HEK293 (cell line): ENCODE results near the gene ALOXE3.

Source experiments
- BCL11B ChIP-seq: fragments of 450-650 bp; formaldehyde crosslinking; IDR thresholded peaks from 2 replicates; pipeline ENCODE4 v1.5.1; 2016; ENCODE audit warnings: low read depth, missing biosample characterization, missing genetic modification characterization
- EGR2 ChIP-seq: fragments of 450-650 bp; formaldehyde crosslinking; IDR thresholded peaks from 2 replicates; pipeline ENCODE4 v1.5.1; 2016; ENCODE audit warnings: low read depth, missing biosample characterization, missing genetic modification characterization
- GLIS1 ChIP-seq: fragments of 450-650 bp; formaldehyde crosslinking; IDR thresholded peaks from 2 replicates; pipeline ENCODE4 v1.5.1; 2016; ENCODE audit warnings: missing biosample characterization, missing genetic modification characterization
- GLIS2 ChIP-seq: fragments of 450-650 bp; formaldehyde crosslinking; IDR thresholded peaks from 2 replicates; pipeline ENCODE4 v1.5.1; 2016; ENCODE audit warnings: missing biosample characterization, missing genetic modification characterization
- KLF9 ChIP-seq: fragments of 450-650 bp; formaldehyde crosslinking; IDR thresholded peaks from 2 replicates; pipeline ENCODE4 v1.5.1; 2016; ENCODE audit warnings: missing biosample characterization, missing genetic modification characterization, low read depth
- PRDM1 ChIP-seq: fragments of 450-650 bp; formaldehyde crosslinking; IDR thresholded peaks from 2 replicates; pipeline ENCODE4; 2016; ENCODE audit warnings: missing biosample characterization, missing genetic modification characterization
- SALL2 ChIP-seq: fragments of 450-650 bp; formaldehyde crosslinking; IDR thresholded peaks from 2 replicates; pipeline ENCODE4 v1.5.0; 2017; ENCODE audit warnings: missing biosample characterization, mild to moderate bottlenecking, missing genetic modification characterization, borderline replicate concordance
- TRIM28 ChIP-seq: IDR thresholded peaks from 2 replicates; pipeline ENCODE4 v1.6.1; 2011; ENCODE audit warnings: low read length, control low read depth, borderline replicate concordance
- ZBTB20 ChIP-seq: fragments of 450-650 bp; formaldehyde crosslinking; IDR thresholded peaks from 2 replicates; pipeline ENCODE4 v1.5.1; 2016; ENCODE audit warnings: missing biosample characterization, missing genetic modification characterization
- ZBTB8A ChIP-seq: fragments of 450-650 bp; formaldehyde crosslinking; IDR thresholded peaks from 2 replicates; pipeline ENCODE4 v1.5.1; 2016; ENCODE audit warnings: missing biosample characterization, missing genetic modification characterization
- ZFP37 ChIP-seq: fragments of 450-650 bp; formaldehyde crosslinking; IDR thresholded peaks from 2 replicates; pipeline ENCODE4 v1.5.1; 2016; ENCODE audit warnings: missing biosample characterization, missing genetic modification characterization
- ZNF174 ChIP-seq: fragments of 450-650 bp; formaldehyde crosslinking; IDR thresholded peaks from 2 replicates; pipeline ENCODE4 v1.5.0; 2017; ENCODE audit warnings: missing biosample characterization, mild to moderate bottlenecking, missing genetic modification characterization
- ZNF19 ChIP-seq: fragments of 450-650 bp; formaldehyde crosslinking; IDR thresholded peaks from 2 replicates; pipeline ENCODE4; 2016; ENCODE audit warnings: missing biosample characterization, missing genetic modification characterization, low read depth
- ZNF266 ChIP-seq: fragments of 450-650 bp; formaldehyde crosslinking; IDR thresholded peaks from 2 replicates; pipeline ENCODE4 v1.5.1; 2016; ENCODE audit warnings: missing biosample characterization, missing genetic modification characterization, low read depth
- ZNF366 ChIP-seq: fragments of 450-650 bp; formaldehyde crosslinking; conservative IDR thresholded peaks from 2 replicates; pipeline ENCODE4 v1.5.1; 2016; ENCODE audit warnings: missing biosample characterization, missing genetic modification characterization
- ZNF544 ChIP-seq: fragments of 450-650 bp; formaldehyde crosslinking; IDR thresholded peaks from 2 replicates; pipeline ENCODE4 v1.5.0; 2017; ENCODE audit warnings: missing biosample characterization, missing genetic modification characterization
- ZNF623 ChIP-seq: fragments of 450-650 bp; formaldehyde crosslinking; IDR thresholded peaks from 2 replicates; pipeline ENCODE4 v1.5.1; 2016; ENCODE audit warnings: missing biosample characterization, missing genetic modification characterization
- ZNF629 ChIP-seq: fragments of 450-650 bp; formaldehyde crosslinking; IDR thresholded peaks from 2 replicates; pipeline ENCODE4 v1.5.1; 2017; ENCODE audit warnings: missing biosample characterization, missing genetic modification characterization
- ZNF707 ChIP-seq: fragments of 450-650 bp; formaldehyde crosslinking; IDR thresholded peaks from 2 replicates; pipeline ENCODE4 v1.5.1; 2016; ENCODE audit warnings: missing biosample characterization, missing genetic modification characterization
- ZNF830 ChIP-seq: fragments of 450-650 bp; IDR thresholded peaks from 2 replicates; pipeline ENCODE4 v1.5.0; 2018; ENCODE audit warnings: missing biosample characterization, missing genetic modification characterization, low read depth, mild to moderate bottlenecking, moderate library complexity
- TF ChIP-seq, protein P1 (sequence below): fragments of 450-650 bp; formaldehyde crosslinking; IDR thresholded peaks from 2 replicates; pipeline ENCODE4 v1.5.1; 2016; ENCODE audit warnings: missing biosample characterization, missing genetic modification characterization, borderline replicate concordance
- TF ChIP-seq, protein P2 (sequence below): fragments of 450-650 bp; formaldehyde crosslinking; IDR thresholded peaks from 2 replicates; pipeline ENCODE4 v1.5.1; 2017; ENCODE audit warnings: missing biosample characterization, mild to moderate bottlenecking, missing genetic modification characterization, moderate library complexity
- TF ChIP-seq, protein P3 (sequence below): fragments of 450-650 bp; formaldehyde crosslinking; IDR thresholded peaks from 2 replicates; pipeline ENCODE4 v1.5.1; 2017; ENCODE audit warnings: missing biosample characterization, missing genetic modification characterization
- TF ChIP-seq, protein P4 (sequence below): fragments of 450-650 bp; formaldehyde crosslinking; IDR thresholded peaks from 2 replicates; pipeline ENCODE4 v1.5.1; 2016; ENCODE audit warnings: missing biosample characterization, missing genetic modification characterization
- TF ChIP-seq, protein P5 (sequence below): fragments of 450-650 bp; formaldehyde crosslinking; IDR thresholded peaks from 2 replicates; pipeline ENCODE4 v1.5.1; 2016; ENCODE audit warnings: missing biosample characterization, missing genetic modification characterization
- TF ChIP-seq, protein P6 (sequence below): fragments of 450-650 bp; formaldehyde crosslinking; IDR thresholded peaks from 2 replicates; pipeline ENCODE4 v1.5.1; 2016; ENCODE audit warnings: missing biosample characterization, missing genetic modification characterization

Gene ALOXE3

DNA sequence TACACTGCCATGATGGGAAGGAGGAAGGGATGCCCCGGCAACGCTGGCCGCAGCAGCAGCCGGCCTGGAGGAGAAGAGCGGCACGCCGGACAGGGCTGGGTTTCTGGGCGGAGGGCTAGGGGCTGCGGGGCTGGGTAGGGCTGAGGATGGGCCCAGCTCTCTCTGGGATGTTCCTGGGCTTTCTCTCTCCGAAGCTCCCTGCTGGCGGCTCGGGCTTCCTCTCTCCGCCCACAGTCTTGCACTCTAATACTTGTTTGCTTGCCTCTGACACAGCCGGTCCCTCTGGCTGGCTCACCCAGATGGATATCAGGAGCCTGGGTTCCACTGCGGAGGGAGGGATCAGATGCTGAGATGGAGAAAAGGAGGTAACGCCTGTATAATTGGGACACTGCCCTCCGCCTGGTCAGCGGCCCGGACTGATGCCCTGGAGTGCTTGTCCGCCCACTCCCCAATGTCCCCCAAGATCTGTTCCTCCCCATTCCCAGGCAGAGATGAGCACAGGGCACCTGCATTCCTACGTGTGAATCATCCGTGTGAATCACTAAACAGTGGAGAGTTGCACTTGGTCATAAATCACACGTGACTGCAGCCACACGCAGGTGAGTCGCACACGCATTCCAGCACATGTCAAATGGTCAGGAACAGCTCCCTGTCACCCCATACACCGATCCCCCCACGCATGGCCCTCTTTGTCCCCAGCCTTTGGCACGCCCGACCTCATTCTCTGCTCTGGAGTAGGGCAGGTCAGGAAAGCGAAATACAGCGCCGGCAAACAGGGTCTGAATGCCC, at the start of gene ALOXE3 (continued):
- TF ChIP-seq, protein P1, sequence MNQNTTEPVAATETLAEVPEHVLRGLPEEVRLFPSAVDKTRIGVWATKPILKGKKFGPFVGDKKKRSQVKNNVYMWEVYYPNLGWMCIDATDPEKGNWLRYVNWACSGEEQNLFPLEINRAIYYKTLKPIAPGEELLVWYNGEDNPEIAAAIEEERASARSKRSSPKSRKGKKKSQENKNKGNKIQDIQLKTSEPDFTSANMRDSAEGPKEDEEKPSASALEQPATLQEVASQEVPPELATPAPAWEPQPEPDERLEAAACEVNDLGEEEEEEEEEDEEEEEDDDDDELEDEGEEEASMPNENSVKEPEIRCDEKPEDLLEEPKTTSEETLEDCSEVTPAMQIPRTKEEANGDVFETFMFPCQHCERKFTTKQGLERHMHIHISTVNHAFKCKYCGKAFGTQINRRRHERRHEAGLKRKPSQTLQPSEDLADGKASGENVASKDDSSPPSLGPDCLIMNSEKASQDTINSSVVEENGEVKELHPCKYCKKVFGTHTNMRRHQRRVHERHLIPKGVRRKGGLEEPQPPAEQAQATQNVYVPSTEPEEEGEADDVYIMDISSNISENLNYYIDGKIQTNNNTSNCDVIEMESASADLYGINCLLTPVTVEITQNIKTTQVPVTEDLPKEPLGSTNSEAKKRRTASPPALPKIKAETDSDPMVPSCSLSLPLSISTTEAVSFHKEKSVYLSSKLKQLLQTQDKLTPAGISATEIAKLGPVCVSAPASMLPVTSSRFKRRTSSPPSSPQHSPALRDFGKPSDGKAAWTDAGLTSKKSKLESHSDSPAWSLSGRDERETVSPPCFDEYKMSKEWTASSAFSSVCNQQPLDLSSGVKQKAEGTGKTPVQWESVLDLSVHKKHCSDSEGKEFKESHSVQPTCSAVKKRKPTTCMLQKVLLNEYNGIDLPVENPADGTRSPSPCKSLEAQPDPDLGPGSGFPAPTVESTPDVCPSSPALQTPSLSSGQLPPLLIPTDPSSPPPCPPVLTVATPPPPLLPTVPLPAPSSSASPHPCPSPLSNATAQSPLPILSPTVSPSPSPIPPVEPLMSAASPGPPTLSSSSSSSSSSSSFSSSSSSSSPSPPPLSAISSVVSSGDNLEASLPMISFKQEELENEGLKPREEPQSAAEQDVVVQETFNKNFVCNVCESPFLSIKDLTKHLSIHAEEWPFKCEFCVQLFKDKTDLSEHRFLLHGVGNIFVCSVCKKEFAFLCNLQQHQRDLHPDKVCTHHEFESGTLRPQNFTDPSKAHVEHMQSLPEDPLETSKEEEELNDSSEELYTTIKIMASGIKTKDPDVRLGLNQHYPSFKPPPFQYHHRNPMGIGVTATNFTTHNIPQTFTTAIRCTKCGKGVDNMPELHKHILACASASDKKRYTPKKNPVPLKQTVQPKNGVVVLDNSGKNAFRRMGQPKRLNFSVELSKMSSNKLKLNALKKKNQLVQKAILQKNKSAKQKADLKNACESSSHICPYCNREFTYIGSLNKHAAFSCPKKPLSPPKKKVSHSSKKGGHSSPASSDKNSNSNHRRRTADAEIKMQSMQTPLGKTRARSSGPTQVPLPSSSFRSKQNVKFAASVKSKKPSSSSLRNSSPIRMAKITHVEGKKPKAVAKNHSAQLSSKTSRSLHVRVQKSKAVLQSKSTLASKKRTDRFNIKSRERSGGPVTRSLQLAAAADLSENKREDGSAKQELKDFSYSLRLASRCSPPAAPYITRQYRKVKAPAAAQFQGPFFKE (tag by site-specific recombination): 0 out of 2 replicates have a peak, but pooled peaks have one; percentile 77
- TF ChIP-seq, protein P2, sequence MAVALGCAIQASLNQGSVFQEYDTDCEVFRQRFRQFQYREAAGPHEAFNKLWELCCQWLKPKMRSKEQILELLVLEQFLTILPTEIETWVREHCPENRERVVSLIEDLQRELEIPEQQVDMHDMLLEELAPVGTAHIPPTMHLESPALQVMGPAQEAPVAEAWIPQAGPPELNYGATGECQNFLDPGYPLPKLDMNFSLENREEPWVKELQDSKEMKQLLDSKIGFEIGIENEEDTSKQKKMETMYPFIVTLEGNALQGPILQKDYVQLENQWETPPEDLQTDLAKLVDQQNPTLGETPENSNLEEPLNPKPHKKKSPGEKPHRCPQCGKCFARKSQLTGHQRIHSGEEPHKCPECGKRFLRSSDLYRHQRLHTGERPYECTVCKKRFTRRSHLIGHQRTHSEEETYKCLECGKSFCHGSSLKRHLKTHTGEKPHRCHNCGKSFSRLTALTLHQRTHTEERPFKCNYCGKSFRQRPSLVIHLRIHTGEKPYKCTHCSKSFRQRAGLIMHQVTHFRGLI (tag by site-specific recombination): peak; percentile 58
- TF ChIP-seq EGR2 (peak; percentile 42; the same call in 1 of the 2 replicates), ZNF830 (no peak), SALL2 (tag by site-specific recombination) (no peak), ZBTB8A (tag by site-specific recombination) (peak; percentile 47), ZNF707 (tag by site-specific recombination) (0 out of 2 replicates have a peak, but pooled peaks have one; percentile 33), ZNF629 (tag by site-specific recombination) (no peak), ZNF544 (no peak), GLIS2 (tag by site-specific recombination) (peak; percentile 87), TRIM28 (0 out of 2 replicates have a peak, but pooled peaks have one; percentile 6), KLF9 (peak; percentile 29; the same call in 1 of the 2 replicates), GLIS1 (tag by site-specific recombination) (0 out of 2 replicates have a peak, but pooled peaks have one; percentile 52), PRDM1 (tag by site-specific recombination) (no peak), ZNF366 (tag by site-specific recombination) (peak; percentile 90), BCL11B (tag by site-specific recombination) (peak; percentile 63; the same call in 1 of the 2 replicates), ZNF19 (no peak), ZFP37 (tag by site-specific recombination) (no peak), ZNF174 (no peak), ZNF266 (tag by site-specific recombination) (no peak), ZNF623 (tag by site-specific recombination) (peak; percentile 6; the same call in 1 of the 2 replicates), ZBTB20 (tag by site-specific recombination) (peak; percentile 73)
- TF ChIP-seq, protein P3, sequence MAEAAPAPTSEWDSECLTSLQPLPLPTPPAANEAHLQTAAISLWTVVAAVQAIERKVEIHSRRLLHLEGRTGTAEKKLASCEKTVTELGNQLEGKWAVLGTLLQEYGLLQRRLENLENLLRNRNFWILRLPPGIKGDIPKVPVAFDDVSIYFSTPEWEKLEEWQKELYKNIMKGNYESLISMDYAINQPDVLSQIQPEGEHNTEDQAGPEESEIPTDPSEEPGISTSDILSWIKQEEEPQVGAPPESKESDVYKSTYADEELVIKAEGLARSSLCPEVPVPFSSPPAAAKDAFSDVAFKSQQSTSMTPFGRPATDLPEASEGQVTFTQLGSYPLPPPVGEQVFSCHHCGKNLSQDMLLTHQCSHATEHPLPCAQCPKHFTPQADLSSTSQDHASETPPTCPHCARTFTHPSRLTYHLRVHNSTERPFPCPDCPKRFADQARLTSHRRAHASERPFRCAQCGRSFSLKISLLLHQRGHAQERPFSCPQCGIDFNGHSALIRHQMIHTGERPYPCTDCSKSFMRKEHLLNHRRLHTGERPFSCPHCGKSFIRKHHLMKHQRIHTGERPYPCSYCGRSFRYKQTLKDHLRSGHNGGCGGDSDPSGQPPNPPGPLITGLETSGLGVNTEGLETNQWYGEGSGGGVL: peak; percentile 69
- TF ChIP-seq, protein P4, sequence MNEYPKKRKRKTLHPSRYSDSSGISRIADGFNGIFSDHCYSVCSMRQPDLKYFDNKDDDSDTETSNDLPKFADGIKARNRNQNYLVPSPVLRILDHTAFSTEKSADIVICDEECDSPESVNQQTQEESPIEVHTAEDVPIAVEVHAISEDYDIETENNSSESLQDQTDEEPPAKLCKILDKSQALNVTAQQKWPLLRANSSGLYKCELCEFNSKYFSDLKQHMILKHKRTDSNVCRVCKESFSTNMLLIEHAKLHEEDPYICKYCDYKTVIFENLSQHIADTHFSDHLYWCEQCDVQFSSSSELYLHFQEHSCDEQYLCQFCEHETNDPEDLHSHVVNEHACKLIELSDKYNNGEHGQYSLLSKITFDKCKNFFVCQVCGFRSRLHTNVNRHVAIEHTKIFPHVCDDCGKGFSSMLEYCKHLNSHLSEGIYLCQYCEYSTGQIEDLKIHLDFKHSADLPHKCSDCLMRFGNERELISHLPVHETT (tag by site-specific recombination): 0 out of 2 replicates have a peak, but pooled peaks have one; percentile 25
- TF ChIP-seq, protein P5, sequence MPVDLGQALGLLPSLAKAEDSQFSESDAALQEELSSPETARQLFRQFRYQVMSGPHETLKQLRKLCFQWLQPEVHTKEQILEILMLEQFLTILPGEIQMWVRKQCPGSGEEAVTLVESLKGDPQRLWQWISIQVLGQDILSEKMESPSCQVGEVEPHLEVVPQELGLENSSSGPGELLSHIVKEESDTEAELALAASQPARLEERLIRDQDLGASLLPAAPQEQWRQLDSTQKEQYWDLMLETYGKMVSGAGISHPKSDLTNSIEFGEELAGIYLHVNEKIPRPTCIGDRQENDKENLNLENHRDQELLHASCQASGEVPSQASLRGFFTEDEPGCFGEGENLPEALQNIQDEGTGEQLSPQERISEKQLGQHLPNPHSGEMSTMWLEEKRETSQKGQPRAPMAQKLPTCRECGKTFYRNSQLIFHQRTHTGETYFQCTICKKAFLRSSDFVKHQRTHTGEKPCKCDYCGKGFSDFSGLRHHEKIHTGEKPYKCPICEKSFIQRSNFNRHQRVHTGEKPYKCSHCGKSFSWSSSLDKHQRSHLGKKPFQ: 0 out of 2 replicates have a peak, but pooled peaks have one; percentile 4
- TF ChIP-seq, protein P6, sequence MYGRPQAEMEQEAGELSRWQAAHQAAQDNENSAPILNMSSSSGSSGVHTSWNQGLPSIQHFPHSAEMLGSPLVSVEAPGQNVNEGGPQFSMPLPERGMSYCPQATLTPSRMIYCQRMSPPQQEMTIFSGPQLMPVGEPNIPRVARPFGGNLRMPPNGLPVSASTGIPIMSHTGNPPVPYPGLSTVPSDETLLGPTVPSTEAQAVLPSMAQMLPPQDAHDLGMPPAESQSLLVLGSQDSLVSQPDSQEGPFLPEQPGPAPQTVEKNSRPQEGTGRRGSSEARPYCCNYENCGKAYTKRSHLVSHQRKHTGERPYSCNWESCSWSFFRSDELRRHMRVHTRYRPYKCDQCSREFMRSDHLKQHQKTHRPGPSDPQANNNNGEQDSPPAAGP (tag by site-specific recombination): peak; percentile 60
